GM18499 (cell line): ENCODE results near the gene ARHGAP36.

ENCODE experiments used
- ATAC-seq: cut with Tn5 transposase; IDR thresholded peaks from one replicate; pipeline ENCODE4 v1.9.1; 2021; ENCODE audit warnings: moderate number of reproducible peaks; ENCODE audit not compliant: insufficient read depth, unreplicated experiment

Gene ARHGAP36, protein sequence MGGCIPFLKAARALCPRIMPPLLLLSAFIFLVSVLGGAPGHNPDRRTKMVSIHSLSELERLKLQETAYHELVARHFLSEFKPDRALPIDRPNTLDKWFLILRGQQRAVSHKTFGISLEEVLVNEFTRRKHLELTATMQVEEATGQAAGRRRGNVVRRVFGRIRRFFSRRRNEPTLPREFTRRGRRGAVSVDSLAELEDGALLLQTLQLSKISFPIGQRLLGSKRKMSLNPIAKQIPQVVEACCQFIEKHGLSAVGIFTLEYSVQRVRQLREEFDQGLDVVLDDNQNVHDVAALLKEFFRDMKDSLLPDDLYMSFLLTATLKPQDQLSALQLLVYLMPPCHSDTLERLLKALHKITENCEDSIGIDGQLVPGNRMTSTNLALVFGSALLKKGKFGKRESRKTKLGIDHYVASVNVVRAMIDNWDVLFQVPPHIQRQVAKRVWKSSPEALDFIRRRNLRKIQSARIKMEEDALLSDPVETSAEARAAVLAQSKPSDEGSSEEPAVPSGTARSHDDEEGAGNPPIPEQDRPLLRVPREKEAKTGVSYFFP

DNA sequence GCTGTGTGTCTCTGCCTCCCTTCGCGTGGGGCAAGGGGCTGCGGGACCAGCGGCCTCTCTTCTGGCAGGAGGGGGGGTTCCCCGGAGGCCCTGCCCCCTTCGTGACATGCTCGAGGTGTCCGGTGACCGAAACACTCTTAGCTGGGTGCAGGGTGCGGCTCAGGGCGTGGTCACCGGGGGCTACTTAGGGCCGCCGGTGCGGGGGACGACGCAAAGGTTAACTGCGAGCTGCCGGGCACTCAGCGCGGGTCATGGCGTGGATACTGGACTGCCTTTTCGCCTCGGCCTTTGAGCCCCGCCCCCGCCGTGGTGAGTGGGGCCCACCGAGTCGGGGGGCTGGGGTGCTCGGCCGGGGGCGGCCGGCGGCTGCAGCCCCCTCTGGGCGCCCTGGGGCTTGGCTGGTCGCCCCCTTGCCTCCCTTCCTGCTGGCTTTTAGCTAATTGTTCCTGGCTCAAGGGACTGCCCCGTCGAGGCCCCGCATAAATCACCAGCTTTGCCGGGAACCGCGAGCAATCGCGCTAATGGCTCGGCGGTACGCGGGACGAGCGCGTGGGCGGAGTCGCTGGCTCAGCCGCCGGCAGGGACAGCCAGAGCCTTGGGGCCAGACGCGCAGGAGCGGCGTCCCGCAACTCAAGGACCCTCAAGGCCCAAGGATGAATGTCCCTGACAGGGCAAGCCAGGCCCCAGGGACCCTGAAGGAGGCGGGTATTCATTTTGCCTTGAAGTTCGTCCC is at the start of gene ARHGAP36:
Gene ARHGAP36, plus strand, starts transcription at position 211 of the 733 bp plus-strand sequence. CDS start 23,320 bp downstream, outside the sequence.
- no peak for ATAC-seq

DNA sequence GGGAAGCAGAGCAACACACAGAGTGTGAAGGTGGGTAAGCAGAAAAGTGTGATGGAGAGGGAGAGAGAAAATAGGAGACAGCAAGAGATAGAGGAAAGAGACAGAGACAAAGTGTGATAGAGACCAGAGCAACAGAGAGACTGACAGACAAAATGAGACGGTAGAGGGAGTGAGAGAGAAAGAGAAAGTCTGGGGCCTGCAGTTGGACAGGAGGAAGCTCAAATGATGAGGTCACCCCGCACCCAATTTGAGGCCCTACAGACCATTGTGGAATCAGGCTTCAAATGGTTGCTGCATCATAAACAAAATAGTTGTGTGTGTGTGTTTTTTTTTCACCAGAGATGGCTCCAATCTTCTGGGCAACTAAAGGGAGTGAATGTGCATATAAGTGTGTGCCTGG is 48.0 kb upstream of the ARHGAP36 start:
- no peak for ATAC-seq

GRCh38 chrX:131025336-131025735 is 32.8 kb upstream of the ARHGAP36 start:
- no peak for ATAC-seq

- ATAC-seq = no peak
Observed at GRCh38 chrX:131032354-131033230, 25.6 kb upstream of the ARHGAP36 start.

DNA sequence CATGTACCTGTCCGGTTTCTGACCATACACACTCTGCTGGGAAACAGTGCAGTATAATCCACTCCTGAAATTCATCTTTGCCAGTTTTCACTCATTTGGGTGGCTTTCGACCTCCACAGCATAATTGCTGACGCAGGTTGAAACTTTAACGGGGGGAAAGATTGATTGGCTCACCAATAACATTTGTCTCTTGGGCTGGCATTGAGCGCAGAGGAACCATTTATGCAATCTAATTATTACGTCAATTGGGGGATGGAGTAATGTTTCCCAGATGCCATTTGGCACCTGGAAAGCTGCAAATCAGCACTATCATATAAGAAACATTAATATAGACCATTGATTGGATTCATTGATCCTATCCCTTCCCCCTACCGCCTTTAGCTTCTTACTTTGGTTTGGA is 24.1 kb upstream of the ARHGAP36 start:
- no peak for ATAC-seq

DNA sequence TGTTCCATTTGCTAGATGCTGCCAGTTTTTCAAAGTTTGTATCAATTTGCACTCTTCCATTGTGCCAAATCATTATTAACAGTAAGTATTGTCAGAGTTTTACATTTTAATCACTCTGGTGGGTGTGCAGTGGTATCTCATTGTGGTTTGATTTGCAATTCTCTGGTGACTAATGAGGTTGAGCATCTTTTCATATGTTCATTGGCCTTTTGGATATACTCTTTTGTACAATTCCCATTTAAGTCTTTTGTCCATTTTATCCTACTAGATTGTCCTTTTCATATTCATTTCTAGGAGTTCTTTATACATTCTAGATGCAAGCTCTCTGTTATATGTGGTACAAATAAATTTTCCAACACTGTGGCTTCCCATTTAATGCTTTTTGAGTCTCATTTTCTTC is 17.4 kb upstream of the ARHGAP36 start:
- no peak for ATAC-seq

- no peak for ATAC-seq
Observed at GRCh38 chrX:131041667-131042066, 16.5 kb upstream of the ARHGAP36 start.

DNA sequence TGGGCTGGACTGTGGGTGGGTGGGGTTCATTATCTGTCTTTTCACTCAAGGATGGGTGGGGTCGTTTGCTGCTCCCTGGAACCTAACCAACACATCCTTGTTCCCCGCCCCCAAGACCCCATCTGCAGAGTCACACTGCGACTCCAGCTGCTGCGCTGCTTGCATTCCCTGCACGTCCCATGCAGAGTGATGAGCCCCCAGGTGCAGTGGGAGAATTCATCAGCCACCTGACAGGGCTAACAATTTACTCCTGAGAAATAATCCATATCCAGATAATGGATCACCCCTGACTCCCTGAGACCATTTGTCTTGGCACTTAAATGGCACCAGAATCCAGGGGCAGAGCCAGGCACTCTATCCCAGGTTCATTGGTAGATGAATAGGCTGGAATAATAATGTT is 12.4 kb upstream of the ARHGAP36 start:
- ATAC-seq = no peak

DNA sequence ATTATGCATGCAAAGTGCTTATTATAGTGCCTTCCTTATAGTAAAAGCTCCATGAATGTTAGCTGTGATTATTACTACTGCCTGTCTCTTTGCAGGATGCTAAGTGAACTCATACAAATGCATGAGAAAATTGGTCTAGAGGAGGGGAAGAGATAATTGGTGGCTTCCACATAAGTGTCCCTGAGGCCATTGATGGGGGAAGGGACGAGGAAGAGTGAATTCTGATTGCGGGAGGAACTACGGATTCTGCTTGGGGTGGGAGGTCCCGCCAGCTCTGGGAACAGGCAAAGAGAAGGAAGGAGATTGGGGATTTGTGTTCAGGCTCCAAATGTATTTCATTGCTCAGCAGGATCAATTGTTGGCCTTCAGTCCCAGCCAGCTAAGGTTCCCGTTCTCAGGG is 11.6 kb upstream of the ARHGAP36 start:
- no peak for ATAC-seq

- ATAC-seq = no peak
Observed at GRCh38 chrX:131047180-131047579, 11.0 kb upstream of the ARHGAP36 start.

GRCh38 chrX:131053076-131053475 is 5.1 kb upstream of the ARHGAP36 start:
- ATAC-seq = no peak

GRCh38 chrX:131054906-131055305 is 3.2 kb upstream of the ARHGAP36 start:
- no peak for ATAC-seq

GRCh38 chrX:131057706-131058105 is 440 bp upstream of the ARHGAP36 start:
- ATAC-seq = no peak

GRCh38 chrX:131059246-131059645 is 1.1 kb downstream of the ARHGAP36 start:
- no peak for ATAC-seq

GRCh38 chrX:131060147-131060546 is 2.0 kb downstream of the ARHGAP36 start:
- no peak for ATAC-seq

GRCh38 chrX:131061306-131061705 is 3.2 kb downstream of the ARHGAP36 start:
- no peak for ATAC-seq

- no peak for ATAC-seq
Observed at GRCh38 chrX:131063613-131064012, 5.5 kb downstream of the ARHGAP36 start.

DNA sequence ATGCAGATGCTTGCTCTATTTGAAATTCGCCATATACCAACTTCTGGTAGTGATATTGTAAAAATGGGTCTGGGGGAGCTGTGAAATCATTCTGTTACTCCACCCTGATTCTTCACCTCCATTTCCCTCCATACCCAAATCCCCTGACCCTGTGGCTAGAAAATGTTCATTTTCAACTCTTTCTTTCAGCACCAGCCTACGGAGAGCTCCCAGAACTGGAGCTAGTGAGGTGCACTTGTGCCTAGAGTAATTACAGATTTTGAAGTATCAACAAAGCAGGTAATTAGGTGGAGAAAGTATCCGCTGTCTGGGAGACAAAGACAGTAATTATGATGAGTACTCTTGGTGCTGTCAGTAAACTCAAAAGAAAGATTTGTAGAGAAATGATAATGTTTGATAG is 8.1 kb downstream of the ARHGAP36 start:
- no peak for ATAC-seq

DNA sequence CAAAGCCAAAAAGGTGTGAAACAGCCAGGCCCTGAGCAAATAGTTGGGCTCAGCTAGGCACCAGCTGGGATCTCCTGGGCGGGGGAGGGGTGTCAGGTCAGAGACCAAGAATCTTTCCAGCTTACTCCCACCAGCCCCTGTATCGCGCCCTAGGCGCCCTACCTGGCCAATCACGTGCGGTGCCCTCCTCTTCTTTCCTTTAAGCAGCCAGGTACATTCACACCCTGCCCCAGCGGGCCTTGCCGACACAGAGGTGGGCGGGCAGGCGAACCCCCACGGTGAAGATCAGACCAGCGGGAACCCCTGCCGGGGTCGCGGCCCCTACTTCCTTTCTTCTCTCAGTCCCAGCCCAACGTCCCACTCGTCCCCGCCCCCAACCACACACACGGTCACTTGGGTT is 9.1 kb downstream of the ARHGAP36 start:
- ATAC-seq = no peak
